Activated naive CD4-positive, alpha-beta T cell treated with anti-CD3 and anti-CD28 coated beads, Interleukin-2, amount 50 U/mL, for 16 hours (primary cell): Measurements from ENCODE around the gene MSMO1.
"Not testable (repeated sequence)": the region's sequence is repeated elsewhere in the genome, so short reads cannot be mapped to it uniquely, and the experiment has no call there.

Source experiments
- DNase-seq: peaks from one replicate; pipeline ENCODE4 v3.0.0-alpha.2; 2020

The MSMO1 gene

GRCh38 chr4:165324918-165325304 is 2.6 kb upstream of the MSMO1 start:
- no peak for DNase-seq

DNA sequence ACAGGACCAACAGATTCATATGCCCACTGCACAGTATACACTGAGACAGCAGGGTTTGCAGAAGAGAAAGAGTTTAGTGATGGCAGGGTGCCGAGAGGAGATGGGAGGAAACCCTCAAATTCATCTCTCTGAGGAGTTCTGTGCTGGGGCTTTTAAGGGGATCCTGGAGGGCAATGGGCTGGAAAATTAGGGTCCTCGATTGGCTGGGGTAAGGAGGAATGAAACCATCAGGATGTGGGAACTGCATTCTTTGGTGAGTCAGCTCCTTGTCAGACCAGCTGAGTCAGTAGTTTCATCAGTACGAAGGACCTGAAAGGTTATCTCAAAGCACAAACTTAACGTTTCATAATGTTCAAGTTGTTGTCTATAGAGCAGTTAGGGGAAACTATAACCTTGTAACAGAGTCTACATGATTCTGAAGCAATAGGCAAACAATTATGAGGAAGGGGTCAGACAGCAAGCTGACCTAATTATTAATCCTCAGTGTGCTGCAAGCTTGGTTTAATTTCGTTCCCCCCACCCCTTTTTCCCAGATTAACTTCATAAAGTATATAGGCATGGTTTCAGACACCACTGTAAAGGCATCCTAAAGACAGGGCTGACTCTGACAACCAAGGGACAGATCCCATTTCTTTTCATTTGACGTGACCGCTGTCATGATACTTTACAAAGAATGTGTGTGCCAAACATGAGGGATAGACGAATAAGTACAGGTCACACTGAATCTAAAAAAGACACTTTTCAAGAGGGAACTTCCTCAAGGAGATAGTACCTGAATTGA is 1.5 kb upstream of the MSMO1 start:
- no peak for DNase-seq

GRCh38 chr4:165326831-165327210 is 648 bp upstream of the MSMO1 start:
- no peak for DNase-seq

DNA sequence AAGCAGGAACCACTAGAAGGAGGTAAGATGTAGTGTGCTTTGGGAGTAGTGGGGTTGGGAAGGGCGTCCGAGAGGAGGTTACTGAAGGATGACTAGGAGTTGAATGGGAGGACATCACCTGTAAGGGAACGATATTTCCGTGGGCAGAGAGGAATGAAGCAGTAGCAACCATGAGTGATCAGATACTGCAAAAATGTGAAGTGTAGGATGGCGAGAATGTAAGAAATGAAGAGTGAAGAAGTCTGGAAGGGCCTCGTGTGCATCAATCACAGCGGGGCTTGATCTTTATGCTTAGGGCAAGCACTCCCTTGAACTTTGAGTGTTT is 594 bp downstream of the MSMO1 start:
- DNase-seq, result no peak

GRCh38 chr4:165328708-165329107 is 1.2 kb downstream of the MSMO1 start:
- DNase-seq, result no peak

DNA sequence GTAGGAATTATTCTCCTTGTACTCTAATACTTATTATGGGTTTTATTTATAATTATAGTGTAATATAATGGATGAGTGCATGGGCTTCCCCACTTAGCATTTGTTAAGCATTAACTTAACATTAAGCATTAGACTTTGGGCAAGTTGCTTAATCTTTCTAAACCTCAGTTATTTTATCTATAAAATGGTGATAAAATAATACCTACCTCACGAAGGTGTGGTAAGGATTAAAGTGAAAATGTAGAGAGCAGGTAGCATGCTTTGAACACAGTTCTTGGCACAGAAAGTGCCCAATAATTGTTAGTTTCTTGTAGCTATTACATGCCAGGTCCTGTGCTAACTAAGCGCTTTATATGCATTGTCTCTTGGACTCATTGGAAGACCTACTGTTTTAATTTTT is 2.6 kb downstream of the MSMO1 start:
- no peak for DNase-seq

DNA sequence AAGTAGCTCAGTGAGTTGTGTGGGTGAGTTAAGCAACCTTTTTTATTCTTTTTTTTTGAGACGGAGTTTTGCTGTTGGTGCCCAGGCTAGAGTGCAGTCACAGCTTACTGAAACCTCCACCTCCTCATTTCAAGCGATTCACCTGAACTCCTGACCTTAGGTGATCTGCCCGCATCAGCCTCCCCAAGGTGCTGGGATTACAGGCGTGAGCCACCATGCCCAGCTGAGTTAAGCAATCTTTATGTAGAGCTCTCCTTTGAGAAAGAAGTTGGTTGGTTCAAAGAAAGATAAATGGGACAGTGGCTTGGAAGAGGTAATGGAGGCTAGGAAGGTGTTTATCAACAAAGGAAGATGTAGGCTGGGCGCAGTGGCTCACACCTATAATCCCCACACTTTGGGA is 3.2 kb downstream of the MSMO1 start:
- no peak for DNase-seq

- DNase-seq, result no peak
These were observed 3.9 kb downstream of the MSMO1 start for GRCh38 chr4:165331359-165331758.

DNA sequence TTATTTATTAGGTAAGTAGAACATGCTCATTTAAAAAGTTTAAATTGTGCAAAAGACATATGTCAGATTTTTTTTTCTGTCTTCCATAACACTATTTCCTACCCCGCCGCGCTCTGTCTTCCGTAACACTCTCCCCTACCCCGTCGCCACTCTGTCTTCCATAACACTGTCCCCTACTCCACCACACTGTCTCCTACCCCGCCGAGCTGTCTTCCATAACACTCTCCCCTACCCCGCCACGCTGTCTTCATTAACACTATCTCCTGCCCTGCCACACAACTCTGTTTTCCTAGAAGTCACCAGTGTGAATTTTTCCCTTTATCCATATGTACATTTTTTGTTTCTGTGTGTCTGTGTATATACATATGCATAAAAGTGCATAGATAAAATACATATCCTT is 4.4 kb downstream of the MSMO1 start:
- DNase-seq, result no peak

DNA sequence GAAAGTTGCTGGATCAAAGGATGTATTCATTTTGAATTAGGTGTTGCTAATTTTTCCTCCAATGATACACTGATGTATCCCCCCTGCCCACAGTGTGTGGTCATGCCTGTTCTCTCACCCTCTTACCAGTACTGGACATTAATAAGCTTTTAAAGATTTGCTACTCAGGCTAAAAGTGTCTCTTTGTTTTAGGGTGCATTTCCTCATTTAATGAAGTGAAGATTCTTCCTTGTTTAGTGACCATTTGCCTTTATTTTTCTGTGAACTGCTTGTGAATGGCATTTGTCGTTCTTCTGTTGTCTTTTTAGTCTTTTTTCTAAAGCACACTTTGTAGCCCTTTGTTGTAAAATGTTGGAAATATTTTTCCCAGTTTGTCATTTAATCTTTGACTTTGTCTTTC is 5.0 kb downstream of the MSMO1 start:
- no peak for DNase-seq

- no peak for DNase-seq
These were observed 7.8 kb downstream of the MSMO1 start for GRCh38 chr4:165335163-165335703.

DNA sequence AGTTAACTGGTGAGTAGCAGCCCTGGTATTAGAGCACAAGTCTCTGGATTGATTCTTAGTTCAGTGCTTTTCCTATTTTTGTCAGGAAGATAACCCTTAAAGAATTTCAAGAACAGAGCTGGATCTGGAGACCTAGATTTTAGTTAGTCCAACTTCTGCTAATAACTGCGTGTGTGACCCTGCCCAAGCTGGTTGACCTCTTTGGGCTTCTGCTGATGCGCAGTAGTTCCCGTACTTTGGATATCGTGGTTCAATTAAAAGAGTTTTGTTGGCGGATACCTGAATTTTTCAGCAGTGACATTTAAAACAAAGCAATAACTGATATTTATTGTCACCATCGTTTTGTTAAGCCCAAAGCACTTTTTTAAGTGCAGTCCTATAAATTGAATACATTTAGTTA is 9.3 kb downstream of the MSMO1 start:
- no peak for DNase-seq

- DNase-seq, result not testable (repeated sequence)
These were observed 14.9 kb downstream of the MSMO1 start for GRCh38 chr4:165342340-165342739.

DNA sequence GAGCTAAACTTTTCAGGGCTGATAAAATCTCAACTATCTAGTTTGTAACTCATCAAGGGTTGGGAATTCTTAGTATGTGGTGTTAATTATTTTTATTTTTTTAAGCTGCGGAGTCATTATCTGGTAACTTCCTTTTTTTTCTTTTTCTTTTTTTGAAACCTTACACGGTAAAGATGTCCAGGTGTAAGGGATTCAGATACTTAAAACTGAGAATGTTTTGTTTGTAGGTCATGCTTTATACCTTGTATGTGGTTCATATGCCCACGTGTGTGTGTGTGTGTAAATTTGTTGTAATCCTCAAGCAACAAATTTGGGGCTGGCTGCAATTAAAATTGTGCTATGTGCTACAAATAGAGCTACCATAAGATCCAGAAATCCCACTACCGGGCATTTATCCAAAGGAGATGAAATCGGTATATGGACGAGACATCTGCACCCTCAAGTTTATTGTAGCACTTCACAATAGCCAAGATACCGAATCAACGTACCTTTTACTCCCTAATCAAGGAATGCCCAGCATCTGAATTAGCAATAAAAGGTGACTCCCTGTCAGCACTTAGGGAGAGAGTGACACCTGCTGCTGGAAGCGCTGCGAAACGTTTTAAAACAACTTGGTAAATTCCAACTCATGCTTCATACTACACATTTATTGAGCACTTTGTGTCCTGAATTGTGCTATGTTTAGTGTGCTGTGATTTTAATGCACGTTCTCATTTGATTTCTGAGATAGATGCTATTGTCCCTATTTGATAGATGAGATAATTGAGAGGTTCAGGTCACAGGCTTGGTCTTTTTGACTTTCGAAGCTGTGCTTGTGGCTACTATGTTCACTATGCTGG is 16.1 kb downstream of the MSMO1 start:
- no peak for DNase-seq

- no peak for DNase-seq
These were observed 18.4 kb downstream of the MSMO1 start for GRCh38 chr4:165345666-165346417.

DNA sequence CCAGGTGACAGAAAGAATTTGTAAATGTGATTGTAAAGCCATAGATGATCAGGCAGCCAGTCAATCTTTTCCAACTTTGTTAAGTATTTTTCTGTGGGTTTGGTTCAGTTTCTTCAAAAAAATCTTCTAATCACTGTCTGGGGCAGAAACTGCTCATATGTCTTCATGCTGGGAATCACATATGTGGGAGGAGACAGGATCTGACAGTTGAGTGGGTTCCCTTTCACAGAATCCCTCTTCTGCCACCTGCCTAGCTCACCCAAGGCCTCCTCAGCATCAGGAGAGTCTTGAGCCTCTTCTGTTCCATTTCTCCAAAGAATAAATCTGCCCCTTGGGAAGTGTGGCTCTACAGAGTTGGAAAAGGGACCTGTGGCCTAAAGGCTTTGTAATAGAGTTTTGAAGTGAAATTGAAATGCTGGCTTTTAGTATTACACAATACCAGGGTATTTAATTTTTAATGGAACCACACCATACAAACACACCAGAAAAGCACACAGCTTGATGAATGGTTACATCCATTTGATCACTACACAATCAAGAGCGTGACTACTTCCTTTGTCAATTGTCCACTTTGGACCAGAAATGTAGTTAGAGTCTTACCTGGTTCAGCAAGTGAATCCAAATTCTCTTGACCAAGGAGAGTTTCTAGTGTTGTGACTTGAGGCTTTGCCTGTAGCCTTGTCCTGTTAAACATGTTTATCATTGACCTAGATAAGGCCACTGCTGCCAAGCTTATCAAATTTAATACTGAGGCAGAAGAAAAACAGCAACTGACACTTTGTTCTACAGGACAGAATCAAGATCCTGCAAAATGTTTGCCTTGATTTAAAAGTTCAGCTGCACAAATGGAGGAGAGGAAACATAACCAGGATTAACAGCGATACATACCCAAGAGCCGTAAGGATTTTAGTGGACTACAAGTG is 20.4 kb downstream of the MSMO1 start:
- DNase-seq, result no peak

- no peak for DNase-seq
These were observed 24.1 kb downstream of the MSMO1 start for GRCh38 chr4:165351359-165352130.

DNA sequence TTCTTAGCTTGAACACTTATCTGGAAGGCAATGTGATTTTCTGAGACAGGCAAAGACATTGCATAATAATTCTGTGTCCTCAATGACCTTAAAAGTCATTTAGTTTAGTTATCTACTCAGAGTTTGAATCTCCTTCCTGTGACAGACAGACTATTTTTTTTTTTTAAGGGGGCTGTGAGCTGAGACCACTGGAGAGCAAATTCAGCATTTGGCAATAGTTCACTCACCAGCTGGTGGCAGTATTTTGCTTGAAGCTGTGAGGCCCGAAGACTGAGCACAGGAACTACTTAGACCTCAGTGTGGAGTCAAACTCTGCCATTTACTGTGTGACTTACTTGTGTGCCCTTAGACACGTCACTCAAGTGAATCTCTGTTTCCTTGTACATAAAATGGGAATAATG is 28.4 kb downstream of the MSMO1 start:
- no peak for DNase-seq

- no peak for DNase-seq
These were observed 32.0 kb downstream of the MSMO1 start for GRCh38 chr4:165359506-165359905.

DNA sequence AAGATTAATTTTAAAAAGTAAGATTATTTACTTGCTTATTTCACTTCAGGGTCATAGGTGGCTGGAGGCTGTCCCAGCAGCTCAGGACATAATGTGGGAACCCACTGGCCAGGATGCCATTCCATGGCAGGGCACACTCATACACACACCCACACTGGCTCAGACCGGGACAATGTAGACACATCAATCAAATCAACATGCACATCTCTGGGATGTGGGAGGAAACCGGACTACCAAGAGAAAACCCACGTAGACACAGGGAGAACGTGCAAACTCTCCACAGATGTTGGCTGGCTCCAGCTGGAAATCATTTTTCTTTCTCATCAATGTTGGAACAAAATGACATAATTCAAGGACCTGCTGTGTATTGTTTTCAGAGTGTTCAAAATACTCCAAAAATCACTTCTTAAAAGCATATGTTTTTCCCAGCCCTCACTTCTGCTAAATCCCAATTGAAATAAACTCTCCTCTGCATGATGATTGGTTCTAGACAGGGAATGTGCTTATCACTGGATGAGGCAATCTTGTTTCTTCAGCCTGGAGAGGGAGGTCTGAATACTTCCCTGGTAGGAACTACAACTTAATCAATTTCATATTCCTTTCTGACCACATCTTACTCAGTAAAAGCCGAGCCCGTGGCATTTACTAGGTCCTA is 32.7 kb downstream of the MSMO1 start:
- no peak for DNase-seq
